Liver (tissue), 9 donors: ENCODE measurements around the gene FOXB1. TPM values are rescaled to one million over a fixed set of nuclear protein-coding genes. Genes with fewer than 3 reads are reported as not detected.

Experiments
- DNase-seq: peaks from one replicate; pipeline ENCODE4 v3.0.0-alpha.2; 2017; ENCODE audit warnings: low spot score
- H3K27ac ChIP-seq, 2 donors: one replicate each; pipeline ENCODE4 v1.7.0; 2013; ENCODE audit warnings: inconsistent platforms in 2 of 2, low read length in 2 of 2, control low read depth in 1 of 2, low read depth in 1 of 2, mild to moderate bottlenecking in 1 of 2
- H3K27me3 ChIP-seq, 4 donors: one replicate each; pipeline versions ENCODE4 v1.6.1 to v1.7.0; 2013; ENCODE audit warnings: low read length in 3 of 4, inconsistent platforms in 1 of 4, mild to moderate bottlenecking in 1 of 4, moderate library complexity in 1 of 4; ENCODE audit not compliant: control insufficient read depth in 4 of 4, insufficient read depth in 4 of 4
- H3K36me3 ChIP-seq, 4 donors: one replicate each; pipeline versions ENCODE4 v1.6.1 to v1.7.0; 2013; ENCODE audit warnings: low read length in 3 of 4, mild to moderate bottlenecking in 3 of 4, low read depth in 1 of 4, moderate library complexity in 1 of 4; ENCODE audit not compliant: control insufficient read depth in 4 of 4, insufficient read depth in 3 of 4
- H3K4me1 ChIP-seq, 4 donors: one replicate each; pipeline versions ENCODE4 v1.6.1 to v1.7.0; 2013; ENCODE audit warnings: low read length in 3 of 4, mild to moderate bottlenecking in 3 of 4, moderate library complexity in 1 of 4; ENCODE audit not compliant: control insufficient read depth in 4 of 4, insufficient read depth in 4 of 4
- H3K4me3 ChIP-seq, 3 donors: one replicate each; pipeline versions ENCODE4 v1.6.1 to v1.7.0; 2013; ENCODE audit warnings: low read length in 3 of 3, control low read depth in 1 of 3, low read depth in 1 of 3, mild to moderate bottlenecking in 1 of 3
- H3K9ac ChIP-seq, 2 donors: one replicate each; pipeline ENCODE4 v1.7.0; 2013; ENCODE audit warnings: low read length in 2 of 2, mild to moderate bottlenecking in 2 of 2, moderate library complexity in 2 of 2, control low read depth in 1 of 2, low read depth in 1 of 2
- H3K9me3 ChIP-seq, 4 donors: one replicate each; pipeline versions ENCODE4 v1.6.1 to v1.7.0; 2013; ENCODE audit warnings: low read length in 3 of 4; ENCODE audit not compliant: control insufficient read depth in 4 of 4
- ATF3 ChIP-seq: IDR thresholded peaks from 2 replicates; pipeline ENCODE4 v1.6.1; 2016; ENCODE audit warnings: antibody characterized with exemption
- CTCF ChIP-seq: fragments of 150-350 bp; IDR thresholded peaks from 2 replicates; pipeline ENCODE4 v1.5.1; 2017; ENCODE audit warnings: improper control_type of control experiment, low read depth, low read length; ENCODE audit not compliant: missing input control
- EGR1 ChIP-seq, 2 donors: IDR thresholded peaks; 2 replicates each; pipeline ENCODE4 v1.6.1; 2016 to 2018; ENCODE audit warnings: antibody characterized with exemption in 2 of 2, low read depth in 2 of 2
- FOXA1 ChIP-seq: IDR thresholded peaks from 2 replicates; pipeline ENCODE4 v1.6.1; 2016; ENCODE audit warnings: antibody characterized with exemption
- FOXA2 ChIP-seq: IDR thresholded peaks from 2 replicates; pipeline ENCODE4 v1.6.1; 2016; ENCODE audit warnings: antibody characterized with exemption
- GABPA ChIP-seq, 2 donors: IDR thresholded peaks in 1 of 2; conservative IDR thresholded peaks in 1 of 2; 2 replicates each; pipeline ENCODE4 v1.6.1; 2016; ENCODE audit warnings: antibody characterized with exemption in 2 of 2, mild to moderate bottlenecking in 1 of 2, moderate library complexity in 1 of 2
- HNF4A ChIP-seq, 2 donors: conservative IDR thresholded peaks; 2 replicates each; pipeline ENCODE4 v1.6.1; 2016; ENCODE audit warnings: antibody characterized with exemption in 2 of 2, mild to moderate bottlenecking in 2 of 2
- HNF4G ChIP-seq: IDR thresholded peaks from 2 replicates; pipeline ENCODE4 v1.6.1; 2016; ENCODE audit warnings: antibody characterized with exemption
- JUND ChIP-seq, 2 donors: IDR thresholded peaks; 2 replicates each; pipeline ENCODE4 v1.6.1; 2016; ENCODE audit warnings: antibody characterized with exemption in 2 of 2
- MAX ChIP-seq: IDR thresholded peaks from 2 replicates; pipeline ENCODE4 v1.6.1; 2016; ENCODE audit warnings: antibody characterized with exemption
- NR2F2 ChIP-seq: IDR thresholded peaks from 2 replicates; pipeline ENCODE4 v1.6.1; 2016; ENCODE audit warnings: antibody characterized with exemption
- RAD21 ChIP-seq, 2 donors: IDR thresholded peaks; 2 replicates each; pipeline ENCODE4 v1.6.1; 2016; ENCODE audit warnings: antibody characterized with exemption in 2 of 2, mild to moderate bottlenecking in 2 of 2
- REST ChIP-seq: IDR thresholded peaks from 2 replicates; pipeline ENCODE4 v1.6.1; 2016; ENCODE audit warnings: antibody characterized with exemption, mild to moderate bottlenecking
- RXRA ChIP-seq, 2 donors: IDR thresholded peaks; 2 replicates each; pipeline ENCODE4 v1.6.1; 2017 to 2018; ENCODE audit warnings: antibody characterized with exemption in 2 of 2, mild to moderate bottlenecking in 1 of 2
- SP1 ChIP-seq: IDR thresholded peaks from 2 replicates; pipeline ENCODE4 v1.6.1; 2018; ENCODE audit warnings: antibody characterized with exemption, mild to moderate bottlenecking
- TAF1 ChIP-seq: conservative IDR thresholded peaks from 2 replicates; pipeline ENCODE4 v1.6.1; 2016; ENCODE audit warnings: antibody characterized with exemption, mild to moderate bottlenecking
- ZBTB33 ChIP-seq: IDR thresholded peaks from 2 replicates; pipeline ENCODE4 v1.6.1; 2016; ENCODE audit warnings: antibody characterized with exemption
- WGBS: extraction: QIAGEN DNeasy Blood & Tissue Kit; methylation state at CpG from one replicate; pipeline ENCODE4 v1.1.7; 2013; 5-methylcytosine and 5-hydroxymethylcytosine counted together
- polyA plus RNA-seq, 2 donors: library from polyadenylated mRNA; stranded (reverse) in 1 of 2; unstranded in 1 of 2; fragments of 200-250 nt in 1 of 2; fragments of >200 nt in 1 of 2; fragmentation: Nextera tagmentation in 1 of 2; extraction: Ambion mirVana in 1 of 2; gene quantifications; one replicate each; pipeline versions ENCODE4 v1.2.1 to v1.2.3, GENCODE V29; 2013 to 2015
- total RNA-seq, 2 donors: library from RNA; depleted of rRNA; stranded (reverse); fragments of >200 nt; gene quantifications; one replicate each; pipeline ENCODE4 v1.2.3, GENCODE V29; 2014
- donor health status: healthy.
- donor health status: healthy.
- donor health status: healthy.
- donor health status: healthy.
- donor health status: healthy.

FOXB1 gene
- total and polyA plus RNA-seq, 4 donors = not detected

- no peak for TF ChIP-seq MAX
- TF ChIP-seq SP1 = no peak
- TF ChIP-seq HNF4A (conservative IDR thresholded peaks at IDR 0.05) = no peak
Measured at GRCh38 chr15:60010858-60011257, 6.7 kb downstream of the FOXB1 start (continued).

- Histone ChIP-seq H3K4me3 (no peak overlapping the region), H3K27ac (no peak overlapping the region), H3K9ac (no peak overlapping the region), H3K9me3 (peaks cover 1 to 6% (median 4%) of the 10 kb centered on the region in 4 donors), H3K4me1 (no peaks in the 10 kb centered on the region), H3K27me3 (peaks cover 0 to 25% (median 6%) of the 10 kb centered on the region in 4 donors), H3K36me3 (no peaks in the 10 kb centered on the region)
- 56% methylated on average over 3 of the region's 3 CpGs for WGBS
- DNase-seq = no peak
- no peak for TF ChIP-seq NR2F2
- no peak for TF ChIP-seq RAD21 (IDR thresholded peaks at IDR 0.05)
- no peak for TF ChIP-seq HNF4A (conservative IDR thresholded peaks at IDR 0.05)
- no peak for TF ChIP-seq TAF1
- no peak for TF ChIP-seq EGR1 (IDR thresholded peaks at IDR 0.05; ENCODE audit: low read depth in 2 of 2)
- no peak for TF ChIP-seq JUND (IDR thresholded peaks at IDR 0.05)
- TF ChIP-seq SP1 = no peak
- no peak for TF ChIP-seq FOXA1
- no peak for TF ChIP-seq MAX
- no peak for TF ChIP-seq ATF3
- TF ChIP-seq FOXA2 = no peak
- TF ChIP-seq REST = no peak
- no peak for TF ChIP-seq GABPA (IDR thresholded peaks at IDR 0.05 in 1 of 2, conservative IDR thresholded peaks at IDR 0.05 in 1 of 2)
- no peak for TF ChIP-seq CTCF
- no peak for TF ChIP-seq RXRA (IDR thresholded peaks at IDR 0.05)
- no peak for TF ChIP-seq ZBTB33
- no peak for TF ChIP-seq HNF4G
Measured at GRCh38 chr15:60012695-60013094, 8.6 kb downstream of the FOXB1 start.
